Left lung (tissue), 10 donors: Measurements from ENCODE around the gene VAV1. TPM values are rescaled to one million over a fixed set of nuclear protein-coding genes. Genes with fewer than 3 reads are reported as not detected.
"Not testable (repeated sequence)": the region's sequence is repeated elsewhere in the genome, so short reads cannot be mapped to it uniquely, and the experiment has no call there.

ENCODE experiments used
- ATAC-seq: fragments of 200-7000 bp; cut with Tn5 transposase; one replicate; pipeline ENCODE4 v1.9.1; 2020; ENCODE audit warnings: moderate library complexity
- DNase-seq, 4 donors: peaks; one replicate each; pipeline ENCODE4 v3.0.0-alpha.2; 2013 to 2020
- H3K27ac ChIP-seq, 2 donors: fragments of 200-600 bp; sonication (generic) in 1 of 2; one replicate each; pipeline versions ENCODE4 v1.5.0 to v1.8.0; 2020 to 2021
- H3K27me3 ChIP-seq, 2 donors: fragments of 200-600 bp; sonication (generic) in 1 of 2; one replicate each; pipeline versions ENCODE4 v1.5.0 to v1.8.0; 2020 to 2021
- H3K36me3 ChIP-seq, 2 donors: fragments of 200-600 bp; sonication (generic) in 1 of 2; one replicate each; pipeline versions ENCODE4 v1.5.0 to v1.8.0; 2020 to 2021
- H3K4me1 ChIP-seq, 2 donors: fragments of 200-600 bp; one replicate each; pipeline ENCODE4 v1.8.0; 2021
- H3K4me3 ChIP-seq, 2 donors: fragments of 200-600 bp; sonication (generic) in 1 of 2; one replicate each; pipeline versions ENCODE4 v1.5.0 to v1.8.0; 2020 to 2021; ENCODE audit warnings: mild to moderate bottlenecking in 1 of 2
- H3K9me3 ChIP-seq, 2 donors: fragments of 200-600 bp; sonication (generic) in 1 of 2; one replicate each; pipeline versions ENCODE4 v1.5.0 to v1.8.0; 2020 to 2021
- intact Hi-C, 2 donors: fragments of 100-400 bp; cut with DNase I; formaldehyde crosslinking; loops; one replicate each; pipeline versions ENCODE4 v1.11.2 to v1.14.2; 2022
- polyA plus RNA-seq, 6 donors: library from polyadenylated mRNA; unstranded; fragments of 120-200 nt; gene quantifications; one replicate each; pipeline ENCODE4 v1.2.1, GENCODE V29; 2013; ENCODE audit not compliant: insufficient read length in 6 of 6
- total RNA-seq, 2 donors: library from RNA; stranded (reverse); fragmentation: NEBNext Ultra II Directional; extraction: Animal tissue kit (Norgen Biotek cat#: 25700); gene quantifications; one replicate each; pipeline ENCODE4 v1.2.1, GENCODE V29; 2021
- TF ChIP-seq, protein P1 (sequence below), 2 donors: fragments of 200-600 bp; sonication (generic) in 1 of 2; IDR thresholded peaks; one replicate each; pipeline versions ENCODE4 v1.5.0 to v1.8.0; 2021; ENCODE audit warnings: antibody characterized with exemption in 2 of 2
- donor health status: DM: no; HTN: yes; CAD: no.
- donor health status: DM: no; HTN: no; CAD: no.

The VAV1 gene
- total and polyA plus RNA-seq, 8 donors, result 2.0 to 51.3 (median 2.8) TPM

DNA sequence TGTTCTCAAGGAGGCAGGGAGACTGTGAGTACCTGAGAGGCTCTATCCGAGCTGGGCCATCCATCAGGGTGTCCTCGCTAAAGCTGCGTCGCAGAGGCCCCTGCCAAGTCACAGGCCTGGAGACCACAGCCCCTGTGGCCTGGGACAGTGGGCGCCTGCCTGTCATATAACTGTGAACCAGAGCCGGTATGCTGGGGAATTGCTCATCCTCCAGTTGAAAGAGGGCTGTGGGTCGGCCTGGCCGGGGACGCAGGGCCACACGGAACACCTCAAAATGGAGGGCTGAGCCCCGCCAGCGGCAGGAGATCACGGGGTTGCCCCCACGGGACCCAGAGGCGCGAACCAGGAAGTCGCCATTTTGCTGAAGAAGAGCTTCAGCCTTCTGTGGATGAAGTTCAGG is 11.9 kb upstream of the VAV1 start:
- TF ChIP-seq, protein P1, sequence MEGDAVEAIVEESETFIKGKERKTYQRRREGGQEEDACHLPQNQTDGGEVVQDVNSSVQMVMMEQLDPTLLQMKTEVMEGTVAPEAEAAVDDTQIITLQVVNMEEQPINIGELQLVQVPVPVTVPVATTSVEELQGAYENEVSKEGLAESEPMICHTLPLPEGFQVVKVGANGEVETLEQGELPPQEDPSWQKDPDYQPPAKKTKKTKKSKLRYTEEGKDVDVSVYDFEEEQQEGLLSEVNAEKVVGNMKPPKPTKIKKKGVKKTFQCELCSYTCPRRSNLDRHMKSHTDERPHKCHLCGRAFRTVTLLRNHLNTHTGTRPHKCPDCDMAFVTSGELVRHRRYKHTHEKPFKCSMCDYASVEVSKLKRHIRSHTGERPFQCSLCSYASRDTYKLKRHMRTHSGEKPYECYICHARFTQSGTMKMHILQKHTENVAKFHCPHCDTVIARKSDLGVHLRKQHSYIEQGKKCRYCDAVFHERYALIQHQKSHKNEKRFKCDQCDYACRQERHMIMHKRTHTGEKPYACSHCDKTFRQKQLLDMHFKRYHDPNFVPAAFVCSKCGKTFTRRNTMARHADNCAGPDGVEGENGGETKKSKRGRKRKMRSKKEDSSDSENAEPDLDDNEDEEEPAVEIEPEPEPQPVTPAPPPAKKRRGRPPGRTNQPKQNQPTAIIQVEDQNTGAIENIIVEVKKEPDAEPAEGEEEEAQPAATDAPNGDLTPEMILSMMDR (IDR thresholded peaks at IDR 0.05), result no peak
- Histone ChIP-seq H3K27ac (no peak overlapping the region), H3K36me3 (peaks cover 0 to 31% of the 10 kb centered on the region in 2 donors), H3K27me3 (peaks cover 0 to 7% of the 10 kb centered on the region in 2 donors), H3K4me3 (no peak overlapping the region), H3K4me1 (peaks cover 0 to under 1% of the 10 kb centered on the region in 2 donors), H3K9me3 (no peaks in the 10 kb centered on the region)
- no peak for ATAC-seq
- intact Hi-C loops, result no loop called here
- peak in 1 of 4 donors; percentile 61 for DNase-seq

DNA sequence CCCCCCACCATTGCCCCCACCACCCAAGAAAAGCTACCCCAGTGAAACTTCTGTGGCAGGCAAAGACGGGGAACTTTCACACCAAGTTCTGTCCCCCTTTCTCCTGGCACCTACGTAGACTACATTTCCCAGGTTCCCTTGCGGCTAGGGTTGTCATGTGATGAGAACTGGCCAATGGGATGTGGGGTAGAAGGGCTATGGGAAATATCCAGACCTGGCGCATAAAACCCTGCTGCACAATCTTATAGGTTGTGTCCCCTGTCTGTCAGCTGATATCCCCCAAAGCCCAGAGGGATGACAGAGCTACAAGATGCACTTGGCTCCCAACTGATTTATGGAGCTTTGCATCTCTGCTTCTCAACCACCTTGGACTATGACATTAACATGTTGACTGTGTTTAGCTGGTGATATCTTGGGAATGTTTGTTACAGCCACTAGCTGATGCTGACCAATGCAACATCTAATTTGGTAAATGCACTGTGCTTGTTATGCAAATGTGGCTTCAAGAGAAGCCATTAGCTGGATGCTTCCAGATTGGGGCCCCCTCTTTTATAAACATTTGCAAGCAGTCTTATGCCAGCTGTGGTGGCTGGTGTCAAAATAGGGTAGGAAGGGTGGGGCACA is 11.3 kb upstream of the VAV1 start:
- peak in 1 of 4 donors; percentile 1 for DNase-seq
- intact Hi-C loops, result no loop called here

GRCh38 chr19:6762253-6762797 is 10.2 kb upstream of the VAV1 start:
- H3K27ac ChIP-seq, ATAC-seq, intact Hi-C loops, H3K9me3 ChIP-seq, H3K4me3 ChIP-seq: not testable (repeated sequence)
- Histone ChIP-seq H3K4me1 (peaks cover 10 to 18% of the 10 kb centered on the region in 2 donors), H3K36me3 (peaks cover 0 to 31% of the 10 kb centered on the region in 2 donors), H3K27me3 (peaks cover 0 to 22% of the 10 kb centered on the region in 2 donors)
- DNase-seq, result peak in 1 of 4 donors; percentile 1

More for the DNA sequence above, 11.3 kb upstream of the VAV1 start:
- no peak for ATAC-seq
- TF ChIP-seq, protein P1 (IDR thresholded peaks at IDR 0.05), result no peak
- Histone ChIP-seq H3K4me1 (peaks cover 0 to 6% of the 10 kb centered on the region in 2 donors), H3K36me3 (peaks cover 0 to 31% of the 10 kb centered on the region in 2 donors), H3K4me3 (no peak overlapping the region), H3K27me3 (peaks cover 0 to 13% of the 10 kb centered on the region in 2 donors), H3K27ac (no peak overlapping the region), H3K9me3 (no peaks in the 10 kb centered on the region)

DNA sequence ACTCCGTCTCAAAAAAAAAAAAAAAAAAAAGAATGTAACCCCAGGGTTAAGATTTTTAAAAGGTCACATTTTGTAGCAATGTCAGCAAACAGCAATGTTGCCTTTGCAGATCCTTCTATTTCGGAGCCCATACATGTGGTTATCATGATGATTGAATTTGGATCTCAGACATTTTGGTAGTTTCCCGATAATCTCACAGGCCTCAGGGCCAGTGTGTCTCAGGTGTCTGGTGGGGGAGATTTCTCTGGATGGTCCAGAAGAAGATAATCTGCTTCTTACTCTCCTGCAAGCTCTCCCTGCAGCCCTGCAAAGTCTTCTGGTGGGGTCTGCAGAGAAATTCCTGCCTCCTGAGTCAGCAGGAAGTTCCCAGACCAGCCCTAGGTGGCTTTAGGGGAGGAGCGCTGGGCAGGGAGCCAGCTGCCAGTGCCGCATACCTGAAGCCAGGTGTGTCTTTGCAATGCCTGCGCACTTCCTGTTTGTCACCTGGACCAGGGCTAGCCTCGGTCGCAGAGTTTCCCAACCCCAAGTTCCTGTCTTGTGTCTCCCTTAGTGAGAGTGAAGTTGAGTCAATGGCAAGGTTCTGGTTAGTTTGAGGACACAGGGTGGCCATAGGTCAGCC is 6.7 kb upstream of the VAV1 start:
- H3K9me3 ChIP-seq, result no peaks in the 10 kb centered on the region
- H3K4me3 ChIP-seq, result peak overlapping the region; percentile 33 to 51
- H3K4me1 ChIP-seq, result peaks cover 10 to 39% of the 10 kb centered on the region in 2 donors
- peak overlapping the region; percentile 41 to 86 for H3K27ac ChIP-seq
- peaks cover 0 to 29% of the 10 kb centered on the region in 2 donors for H3K27me3 ChIP-seq
- ATAC-seq (peak; percentile 67), DNase-seq (peak in 3 of 4 donors; percentile 87 to 93 (median 89))
- intact Hi-C loops, result no loop called here
- peaks cover 0 to 9% of the 10 kb centered on the region in 2 donors for H3K36me3 ChIP-seq
- TF ChIP-seq, protein P1 (IDR thresholded peaks at IDR 0.05), result no peak

DNA sequence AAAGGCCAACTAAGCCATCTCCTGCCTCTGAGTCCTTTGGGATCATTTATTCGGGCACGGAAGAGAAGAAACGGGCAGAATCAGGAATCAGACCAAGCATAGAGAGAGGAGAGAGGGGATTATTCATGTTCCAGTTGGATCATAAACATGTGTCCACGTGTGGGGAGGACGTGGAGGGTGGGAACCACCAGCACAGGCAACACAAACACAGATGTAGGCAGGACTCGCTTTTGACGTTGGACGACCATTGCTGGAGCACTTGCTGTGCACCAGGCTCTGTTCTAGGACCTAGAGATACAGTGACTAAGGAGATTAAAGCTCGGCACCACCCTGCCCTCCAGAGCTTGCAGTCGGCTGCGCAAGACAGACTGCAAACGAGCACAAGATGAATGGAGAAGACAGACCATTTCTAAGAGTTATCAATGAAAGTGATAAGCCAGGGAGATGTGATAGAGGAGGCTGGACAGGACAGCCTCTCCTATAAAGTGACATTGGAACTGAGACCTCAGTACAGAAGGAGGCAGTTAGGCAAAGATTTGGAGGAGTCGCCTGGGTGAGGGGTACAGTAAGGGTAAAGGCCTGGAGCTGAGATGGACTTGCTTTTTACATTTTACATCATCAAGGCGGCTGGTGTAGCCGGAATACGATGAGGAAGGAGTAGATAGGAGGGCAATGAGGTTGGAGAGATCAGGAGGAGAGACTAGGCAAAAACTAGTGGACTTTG is 6.0 kb upstream of the VAV1 start:
- Histone ChIP-seq H3K27me3 (peaks cover 0 to 29% of the 10 kb centered on the region in 2 donors), H3K4me3 (peak overlapping the region; percentile 33 to 51), H3K27ac (peak overlapping the region; percentile 41 to 86), H3K4me1 (peaks cover 10 to 42% of the 10 kb centered on the region in 2 donors), H3K9me3 (no peaks in the 10 kb centered on the region), H3K36me3 (peaks cover 0 to 6% of the 10 kb centered on the region in 2 donors)
- TF ChIP-seq, protein P1 (IDR thresholded peaks at IDR 0.05), result no peak
- ATAC-seq, result no peak
- intact Hi-C loops, result no loop called here
- DNase-seq, result peak in 1 of 4 donors; percentile 30
